CD4-positive, alpha-beta T cell treated with Interleukin-4 for 1 hour (primary cell): ENCODE results near the gene HOXA6.
A peak's percentile ranks its signal among the peaks of the same experiment; 100 is the strongest.

ENCODE experiments used
- DNase-seq, 2 donors: peaks; one replicate each; pipeline ENCODE4 v3.0.0-alpha.2; 2020 to 2022

HOXA6 gene

DNA sequence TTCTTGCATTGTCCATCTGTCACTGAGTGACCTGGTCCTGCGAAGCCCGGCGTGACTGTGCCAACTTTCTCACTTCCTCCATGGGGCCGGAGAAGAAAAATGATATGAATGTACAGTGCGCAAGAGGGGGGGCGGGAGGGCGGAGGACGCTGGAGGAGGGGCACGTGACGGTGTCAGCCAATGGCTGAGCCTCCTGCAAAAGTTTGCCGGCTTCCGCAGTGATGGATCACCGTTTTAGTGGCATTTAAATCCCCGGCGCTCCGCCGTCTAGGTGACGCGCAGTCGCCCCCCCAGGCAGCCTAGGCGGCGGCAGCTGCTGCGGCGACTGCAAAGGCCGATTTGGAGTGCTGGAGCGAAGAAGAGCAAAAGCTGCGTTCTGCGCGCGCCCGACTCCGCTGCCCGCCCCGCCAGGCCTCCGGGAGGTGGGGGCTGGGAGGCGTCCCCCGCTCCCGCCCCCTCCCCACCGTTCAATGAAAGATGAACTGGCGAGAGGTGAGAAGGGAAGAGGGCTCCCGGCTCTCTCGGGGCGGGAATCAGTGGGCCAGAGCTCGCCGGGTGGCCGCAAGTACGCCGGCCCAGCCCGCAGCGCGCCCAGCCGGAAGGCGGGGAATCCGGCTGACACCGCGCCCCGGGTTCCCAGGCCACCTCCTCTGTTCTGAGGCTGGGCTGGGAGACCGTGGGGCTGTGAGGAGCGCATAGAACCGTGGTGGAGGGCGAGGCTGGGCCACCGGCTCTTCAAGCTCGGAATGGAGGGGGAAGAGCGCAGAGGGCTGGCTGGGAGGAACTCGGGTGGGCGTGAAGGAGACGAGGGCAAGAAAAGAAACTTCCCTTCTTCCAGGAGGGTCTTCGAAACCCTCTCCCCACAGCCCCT is 51.4 kb downstream of the HOXA6 start, which contains the start of gene HOXA1:
TSS of gene HOXA1 (minus strand) at position 104 of the 871 bp plus-strand sequence. CDS start at position 16, 88 bp downstream.
- peak; percentile 84 to 87 for DNase-seq
